Left lung (tissue), 10 donors: ENCODE data around the gene TMEM164. TPM values are rescaled to one million over a fixed set of nuclear protein-coding genes. Genes with fewer than 3 reads are reported as not detected.

Source experiments
- ATAC-seq: fragments of 200-7000 bp; cut with Tn5 transposase; one replicate; pipeline ENCODE4 v1.9.1; 2020; ENCODE audit warnings: moderate library complexity
- DNase-seq, 4 donors: peaks; one replicate each; pipeline ENCODE4 v3.0.0-alpha.2; 2013 to 2020
- H3K27ac ChIP-seq, 2 donors: fragments of 200-600 bp; sonication (generic) in 1 of 2; one replicate each; pipeline versions ENCODE4 v1.5.0 to v1.8.0; 2020 to 2021
- H3K27me3 ChIP-seq, 2 donors: fragments of 200-600 bp; sonication (generic) in 1 of 2; one replicate each; pipeline versions ENCODE4 v1.5.0 to v1.8.0; 2020 to 2021
- H3K36me3 ChIP-seq, 2 donors: fragments of 200-600 bp; sonication (generic) in 1 of 2; one replicate each; pipeline versions ENCODE4 v1.5.0 to v1.8.0; 2020 to 2021
- H3K4me1 ChIP-seq, 2 donors: fragments of 200-600 bp; one replicate each; pipeline ENCODE4 v1.8.0; 2021
- H3K4me3 ChIP-seq, 2 donors: fragments of 200-600 bp; sonication (generic) in 1 of 2; one replicate each; pipeline versions ENCODE4 v1.5.0 to v1.8.0; 2020 to 2021; ENCODE audit warnings: mild to moderate bottlenecking in 1 of 2
- H3K9me3 ChIP-seq, 2 donors: fragments of 200-600 bp; sonication (generic) in 1 of 2; one replicate each; pipeline versions ENCODE4 v1.5.0 to v1.8.0; 2020 to 2021
- intact Hi-C, 2 donors: fragments of 100-400 bp; cut with DNase I; formaldehyde crosslinking; loops; one replicate each; pipeline versions ENCODE4 v1.11.2 to v1.14.2; 2022
- polyA plus RNA-seq, 6 donors: library from polyadenylated mRNA; unstranded; fragments of 120-200 nt; gene quantifications; one replicate each; pipeline ENCODE4 v1.2.1, GENCODE V29; 2013; ENCODE audit not compliant: insufficient read length in 6 of 6
- total RNA-seq, 2 donors: library from RNA; stranded (reverse); fragmentation: NEBNext Ultra II Directional; extraction: Animal tissue kit (Norgen Biotek cat#: 25700); gene quantifications; one replicate each; pipeline ENCODE4 v1.2.1, GENCODE V29; 2021
- TF ChIP-seq, protein P1 (sequence below), 2 donors: fragments of 200-600 bp; sonication (generic) in 1 of 2; IDR thresholded peaks; one replicate each; pipeline versions ENCODE4 v1.5.0 to v1.8.0; 2021; ENCODE audit warnings: antibody characterized with exemption in 2 of 2
- donor health status: DM: no; HTN: yes; CAD: no.
- donor health status: DM: no; HTN: no; CAD: no.

The TMEM164 gene
- total and polyA plus RNA-seq, 8 donors, result 39.2 to 111 (median 47.0) TPM

DNA sequence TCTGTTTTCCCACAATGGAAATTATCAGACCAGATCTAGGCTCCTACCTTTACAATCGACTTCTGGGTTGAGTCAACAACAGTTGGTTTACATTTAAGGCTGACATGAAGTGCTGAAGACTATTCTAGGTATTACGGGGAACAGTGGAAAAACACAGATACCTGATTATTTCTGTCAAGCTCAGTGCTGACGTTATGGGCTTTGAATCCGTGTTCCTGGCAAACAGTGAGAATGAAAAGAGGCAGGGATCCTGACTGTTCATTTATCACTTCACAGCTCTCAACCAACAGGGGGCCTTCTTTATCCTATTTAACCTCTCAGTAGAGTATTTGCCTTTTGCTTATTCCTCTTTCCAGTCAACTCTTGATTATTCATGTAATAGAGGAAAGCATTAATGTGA, 43.1 kb downstream of the TMEM164 start:
- Histone ChIP-seq H3K27me3 (no peaks in the 10 kb centered on the region), H3K36me3 (no peaks in the 10 kb centered on the region), H3K4me1 (peaks cover 0 to 21% of the 10 kb centered on the region in 2 donors), H3K4me3 (no peak overlapping the region), H3K27ac (no peak overlapping the region), H3K9me3 (no peaks in the 10 kb centered on the region)
- intact Hi-C loops, result no loop called here
- DNase-seq, result no peak
- no peak for ATAC-seq
- TF ChIP-seq, protein P1, sequence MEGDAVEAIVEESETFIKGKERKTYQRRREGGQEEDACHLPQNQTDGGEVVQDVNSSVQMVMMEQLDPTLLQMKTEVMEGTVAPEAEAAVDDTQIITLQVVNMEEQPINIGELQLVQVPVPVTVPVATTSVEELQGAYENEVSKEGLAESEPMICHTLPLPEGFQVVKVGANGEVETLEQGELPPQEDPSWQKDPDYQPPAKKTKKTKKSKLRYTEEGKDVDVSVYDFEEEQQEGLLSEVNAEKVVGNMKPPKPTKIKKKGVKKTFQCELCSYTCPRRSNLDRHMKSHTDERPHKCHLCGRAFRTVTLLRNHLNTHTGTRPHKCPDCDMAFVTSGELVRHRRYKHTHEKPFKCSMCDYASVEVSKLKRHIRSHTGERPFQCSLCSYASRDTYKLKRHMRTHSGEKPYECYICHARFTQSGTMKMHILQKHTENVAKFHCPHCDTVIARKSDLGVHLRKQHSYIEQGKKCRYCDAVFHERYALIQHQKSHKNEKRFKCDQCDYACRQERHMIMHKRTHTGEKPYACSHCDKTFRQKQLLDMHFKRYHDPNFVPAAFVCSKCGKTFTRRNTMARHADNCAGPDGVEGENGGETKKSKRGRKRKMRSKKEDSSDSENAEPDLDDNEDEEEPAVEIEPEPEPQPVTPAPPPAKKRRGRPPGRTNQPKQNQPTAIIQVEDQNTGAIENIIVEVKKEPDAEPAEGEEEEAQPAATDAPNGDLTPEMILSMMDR (IDR thresholded peaks at IDR 0.05), result no peak

DNA sequence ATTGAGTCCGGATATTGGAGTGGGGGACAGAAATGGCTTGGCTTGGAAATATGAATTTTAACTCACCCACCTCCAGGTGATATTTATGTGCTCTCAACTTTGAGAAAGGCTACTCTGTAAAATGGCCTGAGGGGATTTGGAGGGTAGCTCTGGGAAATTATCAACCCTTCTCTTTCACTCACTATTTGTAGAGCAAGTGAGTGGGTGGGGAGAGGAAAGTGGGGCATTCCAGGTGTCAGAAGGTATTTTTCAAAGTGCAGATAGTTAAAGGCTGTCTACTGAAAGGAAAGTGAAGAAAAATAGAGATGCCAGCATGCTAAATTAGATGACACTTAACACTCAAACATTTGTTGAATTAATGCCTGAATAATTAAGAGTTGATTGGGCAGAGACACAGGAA, 44.1 kb downstream of the TMEM164 start:
- intact Hi-C loops, result no loop called here

DNA sequence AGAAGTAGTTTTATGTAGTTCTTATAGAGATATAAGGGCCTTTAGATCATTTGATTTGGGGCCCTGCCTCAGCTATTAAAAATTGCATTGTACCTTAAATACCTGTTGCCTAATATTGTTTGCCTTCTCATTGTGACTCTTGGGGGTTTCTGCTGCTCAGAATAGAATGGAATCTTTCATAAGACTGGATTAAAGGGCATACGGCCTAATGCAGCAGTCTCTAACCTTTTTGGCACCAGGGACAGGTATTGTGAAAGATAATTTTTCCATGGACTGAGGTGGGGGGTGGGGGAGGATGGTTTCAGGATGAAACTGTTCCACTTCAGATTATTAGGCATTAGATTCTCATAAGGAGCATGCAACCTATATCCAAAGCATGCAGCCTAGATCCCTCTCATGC, 46.2 kb downstream of the TMEM164 start:
- Histone ChIP-seq H3K36me3 (no peaks in the 10 kb centered on the region), H3K27me3 (no peaks in the 10 kb centered on the region), H3K4me3 (no peak overlapping the region), H3K4me1 (peaks cover 0 to 2% of the 10 kb centered on the region in 2 donors), H3K9me3 (no peaks in the 10 kb centered on the region), H3K27ac (no peak overlapping the region)
- intact Hi-C loops, result no loop called here
- TF ChIP-seq, protein P1 (IDR thresholded peaks at IDR 0.05), result no peak
- ATAC-seq, result no peak
- DNase-seq, result no peak

More for the DNA sequence above, 44.1 kb downstream of the TMEM164 start:
- DNase-seq, result no peak
- H3K4me1 ChIP-seq, result peaks cover 0 to 21% of the 10 kb centered on the region in 2 donors
- H3K36me3 ChIP-seq, result no peaks in the 10 kb centered on the region
- no peak overlapping the region for H3K4me3 ChIP-seq
- no peak for ATAC-seq
- no peak overlapping the region for H3K27ac ChIP-seq
- no peaks in the 10 kb centered on the region for H3K9me3 ChIP-seq
- TF ChIP-seq, protein P1 (IDR thresholded peaks at IDR 0.05), result no peak
- H3K27me3 ChIP-seq, result no peaks in the 10 kb centered on the region

DNA sequence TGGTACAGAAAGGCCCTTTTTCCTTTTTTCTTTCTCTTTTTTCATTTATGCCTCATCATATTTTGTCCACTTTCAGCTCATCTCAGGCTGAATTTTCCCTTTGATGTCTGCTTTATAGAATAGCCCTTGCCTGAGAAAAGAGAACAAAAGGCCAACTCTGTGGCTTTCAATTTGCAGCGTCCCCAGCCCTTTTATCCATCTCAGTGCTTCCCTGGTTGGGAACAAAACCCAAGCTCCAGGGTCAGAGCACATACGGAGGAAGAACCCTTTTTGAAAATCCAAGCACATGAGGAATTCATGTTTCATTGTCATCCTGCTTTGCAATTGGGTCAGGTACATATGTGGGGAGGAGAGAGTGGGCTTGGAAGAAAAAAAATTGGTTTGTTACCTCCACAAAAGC, 47.5 kb downstream of the TMEM164 start:
- DNase-seq (no peak), ATAC-seq (no peak)
- intact Hi-C loops, result no loop called here
- Histone ChIP-seq H3K4me1 (no peaks in the 10 kb centered on the region), H3K9me3 (no peaks in the 10 kb centered on the region), H3K36me3 (no peaks in the 10 kb centered on the region), H3K27me3 (no peaks in the 10 kb centered on the region), H3K27ac (no peak overlapping the region), H3K4me3 (no peak overlapping the region)
- TF ChIP-seq, protein P1 (IDR thresholded peaks at IDR 0.05), result no peak

DNA sequence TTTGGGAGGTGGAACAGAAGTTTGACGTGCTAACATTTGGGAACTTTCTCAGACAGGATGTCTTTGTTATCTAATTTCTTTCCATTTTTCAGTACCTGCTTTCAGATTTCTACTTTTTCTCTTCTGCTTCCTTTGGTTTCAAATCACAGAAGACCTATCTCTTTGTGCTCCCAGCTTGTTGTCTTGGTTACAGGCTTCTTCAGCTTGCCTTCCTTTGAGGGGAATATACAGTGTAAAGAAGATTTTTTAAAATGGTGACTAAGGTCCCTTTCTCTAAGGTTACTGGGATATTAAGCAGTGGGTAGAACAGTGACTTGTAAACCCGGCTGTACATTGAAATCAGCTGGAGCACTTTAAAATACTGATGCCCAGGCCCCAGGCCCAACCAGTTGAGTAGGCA, 48.0 kb downstream of the TMEM164 start:
- TF ChIP-seq, protein P1 (IDR thresholded peaks at IDR 0.05), result no peak
- intact Hi-C loops, result no loop called here
- H3K36me3 ChIP-seq, result no peaks in the 10 kb centered on the region
- no peak overlapping the region for H3K4me3 ChIP-seq
- no peaks in the 10 kb centered on the region for H3K4me1 ChIP-seq
- H3K27me3 ChIP-seq, result no peaks in the 10 kb centered on the region
- no peaks in the 10 kb centered on the region for H3K9me3 ChIP-seq
- no peak for DNase-seq
- no peak for ATAC-seq
- H3K27ac ChIP-seq, result no peak overlapping the region
